ENCODE results near the gene RHOF.

GRCh38 chr12:121823101-121823726, 29.7 kb upstream of the RHOF start:
- TF ChIP-seq, protein P1, sequence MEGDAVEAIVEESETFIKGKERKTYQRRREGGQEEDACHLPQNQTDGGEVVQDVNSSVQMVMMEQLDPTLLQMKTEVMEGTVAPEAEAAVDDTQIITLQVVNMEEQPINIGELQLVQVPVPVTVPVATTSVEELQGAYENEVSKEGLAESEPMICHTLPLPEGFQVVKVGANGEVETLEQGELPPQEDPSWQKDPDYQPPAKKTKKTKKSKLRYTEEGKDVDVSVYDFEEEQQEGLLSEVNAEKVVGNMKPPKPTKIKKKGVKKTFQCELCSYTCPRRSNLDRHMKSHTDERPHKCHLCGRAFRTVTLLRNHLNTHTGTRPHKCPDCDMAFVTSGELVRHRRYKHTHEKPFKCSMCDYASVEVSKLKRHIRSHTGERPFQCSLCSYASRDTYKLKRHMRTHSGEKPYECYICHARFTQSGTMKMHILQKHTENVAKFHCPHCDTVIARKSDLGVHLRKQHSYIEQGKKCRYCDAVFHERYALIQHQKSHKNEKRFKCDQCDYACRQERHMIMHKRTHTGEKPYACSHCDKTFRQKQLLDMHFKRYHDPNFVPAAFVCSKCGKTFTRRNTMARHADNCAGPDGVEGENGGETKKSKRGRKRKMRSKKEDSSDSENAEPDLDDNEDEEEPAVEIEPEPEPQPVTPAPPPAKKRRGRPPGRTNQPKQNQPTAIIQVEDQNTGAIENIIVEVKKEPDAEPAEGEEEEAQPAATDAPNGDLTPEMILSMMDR (IDR thresholded peaks at IDR 0.05) = no peak; the same call in 1 of the 2 replicates
- TF ChIP-seq POLR2AphosphoS5 (IDR thresholded peaks at IDR 0.05; ENCODE audit: low read depth, low read length) (no peak), TCF7L2 (IDR thresholded peaks at IDR 0.05; ENCODE audit: low read depth, low read length) (no peak), SIN3A (IDR thresholded peaks at IDR 0.05; ENCODE audit: borderline replicate concordance, insufficient read depth, low read depth, low read length) (no peak)
- TF ChIP-seq, protein P2, sequence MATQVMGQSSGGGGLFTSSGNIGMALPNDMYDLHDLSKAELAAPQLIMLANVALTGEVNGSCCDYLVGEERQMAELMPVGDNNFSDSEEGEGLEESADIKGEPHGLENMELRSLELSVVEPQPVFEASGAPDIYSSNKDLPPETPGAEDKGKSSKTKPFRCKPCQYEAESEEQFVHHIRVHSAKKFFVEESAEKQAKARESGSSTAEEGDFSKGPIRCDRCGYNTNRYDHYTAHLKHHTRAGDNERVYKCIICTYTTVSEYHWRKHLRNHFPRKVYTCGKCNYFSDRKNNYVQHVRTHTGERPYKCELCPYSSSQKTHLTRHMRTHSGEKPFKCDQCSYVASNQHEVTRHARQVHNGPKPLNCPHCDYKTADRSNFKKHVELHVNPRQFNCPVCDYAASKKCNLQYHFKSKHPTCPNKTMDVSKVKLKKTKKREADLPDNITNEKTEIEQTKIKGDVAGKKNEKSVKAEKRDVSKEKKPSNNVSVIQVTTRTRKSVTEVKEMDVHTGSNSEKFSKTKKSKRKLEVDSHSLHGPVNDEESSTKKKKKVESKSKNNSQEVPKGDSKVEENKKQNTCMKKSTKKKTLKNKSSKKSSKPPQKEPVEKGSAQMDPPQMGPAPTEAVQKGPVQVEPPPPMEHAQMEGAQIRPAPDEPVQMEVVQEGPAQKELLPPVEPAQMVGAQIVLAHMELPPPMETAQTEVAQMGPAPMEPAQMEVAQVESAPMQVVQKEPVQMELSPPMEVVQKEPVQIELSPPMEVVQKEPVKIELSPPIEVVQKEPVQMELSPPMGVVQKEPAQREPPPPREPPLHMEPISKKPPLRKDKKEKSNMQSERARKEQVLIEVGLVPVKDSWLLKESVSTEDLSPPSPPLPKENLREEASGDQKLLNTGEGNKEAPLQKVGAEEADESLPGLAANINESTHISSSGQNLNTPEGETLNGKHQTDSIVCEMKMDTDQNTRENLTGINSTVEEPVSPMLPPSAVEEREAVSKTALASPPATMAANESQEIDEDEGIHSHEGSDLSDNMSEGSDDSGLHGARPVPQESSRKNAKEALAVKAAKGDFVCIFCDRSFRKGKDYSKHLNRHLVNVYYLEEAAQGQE (IDR thresholded peaks at IDR 0.05; ENCODE audit: insufficient read depth in 1 of 2, low read depth in 2 of 2, low read length in 1 of 2) = no peak
